GM15510 (cell line): ENCODE measurements around the gene RPRD1B.

Experiments used
- POLR2A ChIP-seq: IDR thresholded peaks from 3 replicates; pipeline ENCODE4 v1.6.1; 2011; ENCODE audit warnings: borderline replicate concordance; ENCODE audit not compliant: insufficient read length; ENCODE audit errors: extremely low read depth

RPRD1B gene

GRCh38 chr20:38049800-38050199, 16.3 kb downstream of the RPRD1B start:
- TF ChIP-seq POLR2A = no peak

GRCh38 chr20:38050686-38051085, 17.1 kb downstream of the RPRD1B start:
- TF ChIP-seq POLR2A = no peak

- no peak for TF ChIP-seq POLR2A
These were observed 19.3 kb downstream of the RPRD1B start for GRCh38 chr20:38052870-38053269.

GRCh38 chr20:38054647-38055046, 21.1 kb downstream of the RPRD1B start:
- no peak for TF ChIP-seq POLR2A

- TF ChIP-seq POLR2A = no peak
These were observed 21.7 kb downstream of the RPRD1B start for GRCh38 chr20:38055294-38055693.

- no peak for TF ChIP-seq POLR2A
These were observed 22.3 kb downstream of the RPRD1B start for GRCh38 chr20:38055848-38056247.

- no peak for TF ChIP-seq POLR2A
These were observed 23.9 kb downstream of the RPRD1B start for GRCh38 chr20:38057351-38057972.

- no peak for TF ChIP-seq POLR2A
These were observed 26.3 kb downstream of the RPRD1B start for GRCh38 chr20:38059832-38060231.

GRCh38 chr20:38060536-38060935, 27.0 kb downstream of the RPRD1B start:
- TF ChIP-seq POLR2A = no peak

- no peak for TF ChIP-seq POLR2A
These were observed 27.6 kb downstream of the RPRD1B start for GRCh38 chr20:38061109-38061508.

GRCh38 chr20:38062890-38063289, 29.3 kb downstream of the RPRD1B start:
- TF ChIP-seq POLR2A = no peak

GRCh38 chr20:38063911-38064530, 30.5 kb downstream of the RPRD1B start:
- TF ChIP-seq POLR2A = no peak

- no peak for TF ChIP-seq POLR2A
These were observed 32.3 kb downstream of the RPRD1B start for GRCh38 chr20:38065764-38066375.

- TF ChIP-seq POLR2A = no peak
These were observed 33.6 kb downstream of the RPRD1B start for GRCh38 chr20:38066969-38067716.

GRCh38 chr20:38067717-38068365, 34.3 kb downstream of the RPRD1B start:
- TF ChIP-seq POLR2A = no peak
